DMS53 treated with DMSO at 0.1 percent for 48 hours (cell line): ENCODE measurements around the gene CORO2A.
A peak's percentile ranks its signal among the peaks of the same experiment; 100 is the strongest.

Experiments used
- DNase-seq: peaks from one replicate; lab custom pipeline; 2025; ENCODE audit not compliant: unreplicated experiment; lab: John Stamatoyannopoulos, UW

Gene CORO2A

GRCh38 chr9:98192503-98193335 lies at the start of gene CORO2A:
Gene CORO2A (minus strand): TSS chr9:98192637. CDS start chr9:98157660, 34,977 bp downstream.
- DNase-seq: peak; percentile 68

GRCh38 chr9:98241357-98242300 lies 49.2 kb upstream of the CORO2A start:
- DNase-seq: no peak

GRCh38 chr9:98240475-98240874 lies 48.0 kb upstream of the CORO2A start:
- no peak for DNase-seq

GRCh38 chr9:98236901-98237487 lies 44.6 kb upstream of the CORO2A start:
- no peak for DNase-seq

GRCh38 chr9:98235126-98235525 lies 42.7 kb upstream of the CORO2A start:
- no peak for DNase-seq

- DNase-seq: no peak
Observed at GRCh38 chr9:98234245-98234825, 41.9 kb upstream of the CORO2A start.

GRCh38 chr9:98232926-98233325 lies 40.5 kb upstream of the CORO2A start:
- DNase-seq: no peak

GRCh38 chr9:98231770-98232478 lies 39.5 kb upstream of the CORO2A start:
- DNase-seq: no peak

- peak; percentile 10 for DNase-seq
Observed at GRCh38 chr9:98230789-98231188, 38.4 kb upstream of the CORO2A start.

GRCh38 chr9:98230304-98230703 lies 37.9 kb upstream of the CORO2A start:
- no peak for DNase-seq

- no peak for DNase-seq
Observed at GRCh38 chr9:98229620-98230019, 37.2 kb upstream of the CORO2A start.

GRCh38 chr9:98229090-98229395 lies 36.6 kb upstream of the CORO2A start:
- DNase-seq: no peak

GRCh38 chr9:98228392-98229089 lies 36.1 kb upstream of the CORO2A start:
- DNase-seq: no peak

- no peak for DNase-seq
Observed at GRCh38 chr9:98227883-98228282, 35.4 kb upstream of the CORO2A start.

- DNase-seq: no peak
Observed at GRCh38 chr9:98226957-98227356, 34.5 kb upstream of the CORO2A start.

GRCh38 chr9:98226516-98226915 lies 34.1 kb upstream of the CORO2A start:
- no peak for DNase-seq

GRCh38 chr9:98225015-98225442 lies 32.6 kb upstream of the CORO2A start:
- DNase-seq: no peak

- DNase-seq: no peak
Observed at GRCh38 chr9:98222885-98223691, 30.7 kb upstream of the CORO2A start.

GRCh38 chr9:98220911-98221310 lies 28.5 kb upstream of the CORO2A start:
- peak; percentile 14 for DNase-seq
